CD8-positive, alpha-beta memory T cell (primary cell): ENCODE data around the gene PCID2. TPM values are rescaled to one million over a fixed set of nuclear protein-coding genes. Genes with fewer than 3 reads are reported as not detected.

Source experiments
- CTCF ChIA-PET: fragments of 350-600 bp; sonication (Branson Sonifier 250); formaldehyde crosslinking; loops from one replicate; lab custom pipeline; 2021; ENCODE audit warnings: antibody characterized with exemption; lab: Charles Lee
- POLR2A ChIA-PET: fragments of 350-600 bp; sonication (Branson Sonifier 250); formaldehyde crosslinking; loops from one replicate; lab custom pipeline; 2021; ENCODE audit warnings: antibody characterized with exemption; lab: Charles Lee
- DNase-seq, 5 donors: peaks; one replicate each; pipeline versions ENCODE4 v3.0.0 to v3.0.0-alpha.2; 2020 to 2022; ENCODE audit warnings: mixed read lengths in 1 of 5
- H3K27ac ChIP-seq: one replicate; pipeline ENCODE4 v1.7.0; 2013; ENCODE audit warnings: low read depth, mild to moderate bottlenecking, low read length, moderate library complexity
- H3K27me3 ChIP-seq: 2 replicates; pipeline ENCODE4 v1.7.0; 2013; ENCODE audit warnings: low read length, mild to moderate bottlenecking; ENCODE audit not compliant: insufficient read depth, poor library complexity, severe bottlenecking
- H3K36me3 ChIP-seq: 2 replicates; pipeline ENCODE4 v1.7.0; 2013; ENCODE audit warnings: mild to moderate bottlenecking, low read length, moderate library complexity; ENCODE audit not compliant: insufficient read depth
- H3K4me1 ChIP-seq: 2 replicates; pipeline ENCODE4 v1.7.0; 2013; ENCODE audit warnings: mild to moderate bottlenecking, low read length, moderate library complexity; ENCODE audit not compliant: insufficient read depth
- H3K4me3 ChIP-seq: 2 replicates; pipeline ENCODE4 v1.7.0; 2013; ENCODE audit warnings: mild to moderate bottlenecking, low read length
- H3K9me3 ChIP-seq: 2 replicates; pipeline ENCODE4 v1.7.0; 2013; ENCODE audit warnings: mild to moderate bottlenecking, low read length
- H3K27ac Mint-ChIP-seq, 8 donors: one replicate each; pipeline ENCODE4 v1.8.0; 2020 to 2021; ENCODE audit warnings: mixed read lengths in 8 of 8, mild to moderate bottlenecking in 6 of 8, inconsistent platforms in 3 of 8, moderate library complexity in 3 of 8
- H3K27me3 Mint-ChIP-seq, 2 donors: one replicate each; pipeline ENCODE4 v1.8.0; 2020 to 2021; ENCODE audit warnings: mixed read lengths in 2 of 2, mild to moderate bottlenecking in 1 of 2, moderate library complexity in 1 of 2
- H3K36me3 Mint-ChIP-seq, 3 donors: one replicate each; pipeline ENCODE4 v1.8.0; 2020 to 2021; ENCODE audit warnings: mixed read lengths in 3 of 3, inconsistent platforms in 1 of 3, mild to moderate bottlenecking in 1 of 3
- H3K4me1 Mint-ChIP-seq, 3 donors: one replicate each; pipeline ENCODE4 v1.8.0; 2020 to 2021; ENCODE audit warnings: mixed read lengths in 3 of 3, inconsistent platforms in 1 of 3, mild to moderate bottlenecking in 1 of 3
- H3K4me3 Mint-ChIP-seq, 7 donors: one replicate each; pipeline ENCODE4 v1.8.0; 2020 to 2021; ENCODE audit warnings: mixed read lengths in 7 of 7, mild to moderate bottlenecking in 6 of 7, moderate library complexity in 4 of 7, inconsistent platforms in 2 of 7
- H3K9me3 Mint-ChIP-seq, 5 donors: one replicate each; pipeline ENCODE4 v1.8.0; 2020 to 2022; ENCODE audit warnings: mixed read lengths in 5 of 5, mild to moderate bottlenecking in 3 of 5, moderate library complexity in 2 of 5, inconsistent platforms in 1 of 5
- polyA plus RNA-seq: library from polyadenylated mRNA; unstranded; fragments of 300-500 nt; fragmentation: Illumina TruSeq; gene quantifications from one replicate; pipeline ENCODE4 v1.2.3, GENCODE V29; 2021
- total RNA-seq, 2 experiments: library from RNA; stranded (reverse); gene quantifications; one replicate each; pipeline ENCODE4 v1.2.3, GENCODE V29; 2021

The PCID2 gene
- total and polyA plus RNA-seq, 3 experiments from 2014 or later, result 60.1 to 90.4 (median 62.3) TPM

DNA sequence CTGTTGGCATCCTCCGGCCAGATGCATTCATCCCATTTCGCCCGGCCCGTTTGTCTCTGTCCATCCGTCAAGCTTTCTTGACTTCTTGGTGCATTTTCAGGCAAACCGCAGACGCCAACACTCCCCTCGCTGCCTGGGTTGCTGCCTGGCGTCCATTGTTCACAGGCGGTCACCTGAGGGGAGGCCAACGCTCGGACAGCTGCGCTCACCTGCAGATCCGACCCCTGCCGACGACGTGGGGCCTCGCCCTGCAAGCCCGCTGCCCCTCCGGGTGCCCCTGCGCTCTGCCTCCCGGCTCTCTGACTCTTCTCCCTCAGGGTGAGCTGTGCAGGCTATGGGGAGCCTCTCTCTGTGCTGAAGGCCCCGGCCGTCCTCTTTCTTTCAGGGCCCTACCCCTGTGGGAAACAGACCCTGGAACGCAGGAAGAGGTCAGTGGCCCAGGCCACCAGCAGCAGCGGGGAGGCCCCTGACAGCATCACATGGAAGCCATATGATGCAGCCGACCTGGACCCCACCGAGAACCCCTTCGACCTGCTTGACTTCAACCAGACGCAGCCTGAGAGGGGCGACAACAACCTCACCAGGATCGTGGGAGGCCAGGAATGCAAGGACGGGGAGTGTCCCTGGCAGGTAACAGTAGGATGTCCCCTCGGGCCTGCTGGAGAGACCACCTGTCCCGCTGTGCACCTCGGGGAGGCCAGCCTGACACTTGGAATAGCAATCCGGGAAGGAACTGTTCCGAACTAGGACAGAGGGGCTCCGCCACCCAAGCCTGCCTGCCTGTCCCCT is 64.8 kb downstream of the PCID2 start:
- no peak overlapping the region for H3K4me3 ChIP-seq
- H3K9me3 Mint-ChIP-seq, result peaks cover 0 to 2% (median 0%) of the 10 kb centered on the region in 5 donors
- no peak overlapping the region for H3K27ac Mint-ChIP-seq
- no peaks in the 10 kb centered on the region for H3K36me3 Mint-ChIP-seq
- no peaks in the 10 kb centered on the region for H3K36me3 ChIP-seq
- peaks cover 9 to 14% of the 10 kb centered on the region in 2 donors for H3K27me3 Mint-ChIP-seq
- no peaks in the 10 kb centered on the region for H3K4me1 Mint-ChIP-seq
- POLR2A ChIA-PET, result interaction anchor here (0.6 kb wide), 1 partner anchor 120 kb away, joined by 10 read pairs; no protein-coding TSS in a partner anchor
- no peak for DNase-seq
- CTCF ChIA-PET, result interaction anchor here (0.5 kb wide), 1 partner anchor 55 kb away, joined by 3 read pairs; no protein-coding TSS in a partner anchor
- no peak overlapping the region for H3K4me3 Mint-ChIP-seq
- no peaks in the 10 kb centered on the region for H3K4me1 ChIP-seq
- no peaks in the 10 kb centered on the region for H3K27me3 ChIP-seq
- H3K27ac ChIP-seq, result no peak overlapping the region
- no peaks in the 10 kb centered on the region for H3K9me3 ChIP-seq

DNA sequence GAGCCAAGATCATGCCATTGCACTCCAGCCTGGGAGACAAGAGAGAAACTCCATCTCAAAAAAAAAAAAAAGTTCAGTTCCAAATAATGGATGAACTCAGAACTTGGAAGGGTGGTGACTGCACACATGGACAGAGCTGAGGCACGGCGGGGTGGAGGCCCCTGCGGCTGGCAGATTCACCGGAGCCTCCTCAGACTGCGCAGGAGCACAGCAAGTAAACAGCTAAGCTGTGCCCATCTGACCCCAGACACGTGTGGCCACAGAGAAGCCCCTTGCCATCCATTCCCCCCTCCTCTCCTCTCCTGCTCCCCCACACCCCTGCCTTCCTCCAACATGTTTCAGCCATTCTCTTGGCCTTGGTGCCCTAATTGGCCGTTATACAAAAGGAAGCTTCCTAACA is 65.6 kb downstream of the PCID2 start:
- H3K27me3 ChIP-seq, result no peaks in the 10 kb centered on the region
- Mint-ChIP-seq H3K27me3 (peaks cover 9 to 14% of the 10 kb centered on the region in 2 donors), H3K4me1 (no peaks in the 10 kb centered on the region), H3K4me3 (no peak overlapping the region), H3K27ac (no peak overlapping the region), H3K9me3 (peaks cover 0 to 2% (median 0%) of the 10 kb centered on the region in 5 donors), H3K36me3 (no peaks in the 10 kb centered on the region)
- no peak overlapping the region for H3K4me3 ChIP-seq
- no peaks in the 10 kb centered on the region for H3K36me3 ChIP-seq
- ChIA-PET POLR2A (interaction anchor here (0.6 kb wide), 1 partner anchor 119 kb away, joined by 10 read pairs; no protein-coding TSS in a partner anchor), CTCF (no interaction called here)
- no peaks in the 10 kb centered on the region for H3K4me1 ChIP-seq
- no peak for DNase-seq
- H3K9me3 ChIP-seq, result no peaks in the 10 kb centered on the region
- no peak overlapping the region for H3K27ac ChIP-seq

DNA sequence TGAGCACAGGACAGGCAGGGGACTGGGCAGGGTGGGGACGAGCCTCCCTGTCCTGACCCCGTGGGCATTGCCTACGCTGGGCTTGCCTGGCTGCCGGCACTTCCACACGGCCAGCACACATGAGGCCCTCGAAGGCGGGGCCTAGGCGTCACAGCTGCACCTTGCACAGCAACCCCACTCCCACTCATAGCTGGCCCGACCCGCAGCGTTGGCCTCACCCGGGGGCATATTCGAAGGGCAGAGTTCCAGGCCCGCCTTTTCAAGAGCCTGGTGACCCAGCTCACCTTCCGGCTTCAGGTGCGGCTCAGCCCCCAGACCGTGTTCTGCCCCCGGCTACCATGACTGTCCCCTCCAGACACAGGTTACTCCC is 66.9 kb downstream of the PCID2 start:
- no peaks in the 10 kb centered on the region for H3K36me3 Mint-ChIP-seq
- peak in 1 of 5 donors; percentile 27 for DNase-seq
- Histone ChIP-seq H3K27ac (no peak overlapping the region), H3K4me1 (no peaks in the 10 kb centered on the region), H3K4me3 (no peak overlapping the region), H3K9me3 (no peaks in the 10 kb centered on the region), H3K36me3 (no peaks in the 10 kb centered on the region), H3K27me3 (no peaks in the 10 kb centered on the region)
- H3K27ac Mint-ChIP-seq, result no peak overlapping the region
- H3K4me1 Mint-ChIP-seq, result no peaks in the 10 kb centered on the region
- H3K9me3 Mint-ChIP-seq, result peaks cover 0 to 2% (median 0%) of the 10 kb centered on the region in 5 donors
- ChIA-PET CTCF (no interaction called here), POLR2A (no interaction called here)
- no peak overlapping the region for H3K4me3 Mint-ChIP-seq
- H3K27me3 Mint-ChIP-seq, result peaks cover 7 to 9% of the 10 kb centered on the region in 2 donors

DNA sequence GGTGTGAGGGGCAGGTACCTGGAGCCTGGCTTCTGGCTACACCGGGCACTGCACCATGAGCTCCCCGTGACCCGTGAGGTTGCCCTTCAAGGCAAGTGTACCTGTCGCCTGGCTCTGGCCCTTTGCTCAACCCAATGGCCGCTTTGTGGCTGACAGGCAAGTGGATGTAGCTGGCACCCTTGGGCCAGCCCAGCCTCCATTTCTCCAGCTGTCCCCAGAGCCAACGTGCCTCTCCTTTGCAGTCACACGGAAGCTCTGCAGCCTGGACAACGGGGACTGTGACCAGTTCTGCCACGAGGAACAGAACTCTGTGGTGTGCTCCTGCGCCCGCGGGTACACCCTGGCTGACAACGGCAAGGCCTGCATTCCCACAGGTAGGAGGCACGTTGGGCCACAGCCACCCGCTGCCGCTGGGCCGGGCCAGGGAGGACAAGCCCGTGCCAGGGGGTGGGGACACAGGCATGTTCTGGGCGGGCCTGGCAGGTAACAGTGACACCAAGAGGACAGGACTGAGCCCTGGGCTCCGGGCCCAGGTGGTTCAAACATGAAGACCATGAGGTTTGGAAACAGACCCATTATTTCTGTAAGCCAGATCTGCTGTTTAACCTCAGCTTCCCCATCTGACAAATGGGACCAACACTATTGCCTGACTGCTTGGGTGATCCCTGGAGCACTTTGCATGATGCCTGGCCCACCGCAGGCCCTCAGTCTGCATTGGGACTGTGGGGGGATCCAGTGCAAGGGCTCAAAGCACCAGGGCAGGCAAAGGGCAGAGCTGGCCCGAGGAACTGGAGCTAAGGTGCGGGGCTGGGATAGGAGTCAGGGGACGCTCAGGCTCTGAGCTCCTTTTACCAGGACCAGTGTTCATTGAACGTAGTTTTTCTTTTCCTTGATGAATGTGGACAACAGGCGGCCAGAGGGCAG is 67.5 kb downstream of the PCID2 start:
- Histone ChIP-seq H3K4me1 (no peaks in the 10 kb centered on the region), H3K4me3 (no peak overlapping the region), H3K27me3 (no peaks in the 10 kb centered on the region), H3K9me3 (no peaks in the 10 kb centered on the region), H3K27ac (no peak overlapping the region), H3K36me3 (no peaks in the 10 kb centered on the region)
- no peaks in the 10 kb centered on the region for H3K4me1 Mint-ChIP-seq
- H3K36me3 Mint-ChIP-seq, result no peaks in the 10 kb centered on the region
- POLR2A ChIA-PET, result no interaction called here
- no peak overlapping the region for H3K4me3 Mint-ChIP-seq
- H3K27me3 Mint-ChIP-seq, result peaks cover 6 to 7% of the 10 kb centered on the region in 2 donors
- no peak for DNase-seq
- CTCF ChIA-PET, result no interaction called here
- H3K27ac Mint-ChIP-seq, result no peak overlapping the region
- H3K9me3 Mint-ChIP-seq, result peaks cover 0 to 2% (median 0%) of the 10 kb centered on the region in 5 donors

DNA sequence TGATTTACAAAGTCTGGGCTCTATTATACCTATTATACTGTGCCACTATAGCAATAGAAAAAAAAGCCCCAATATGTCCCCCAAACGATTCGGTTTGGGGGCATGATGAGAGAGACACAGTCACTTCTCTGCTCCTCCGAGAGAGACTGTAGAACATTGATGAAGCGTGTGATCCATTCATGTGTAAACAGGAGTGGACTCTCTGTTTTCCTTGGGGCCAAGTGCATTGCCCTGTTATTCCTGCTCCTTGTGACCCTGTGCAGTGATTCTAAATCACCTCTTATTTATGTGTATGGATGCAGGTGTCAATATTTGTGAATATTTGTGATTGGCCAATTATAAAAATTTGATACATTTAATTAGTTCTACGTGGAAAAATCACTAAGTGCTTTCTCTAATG is 68.9 kb downstream of the PCID2 start:
- H3K9me3 ChIP-seq, result no peaks in the 10 kb centered on the region
- Mint-ChIP-seq H3K9me3 (no peaks in the 10 kb centered on the region), H3K4me3 (no peak overlapping the region), H3K36me3 (no peaks in the 10 kb centered on the region), H3K27ac (no peak overlapping the region), H3K27me3 (peaks cover 3 to 4% of the 10 kb centered on the region in 2 donors), H3K4me1 (no peaks in the 10 kb centered on the region)
- H3K4me3 ChIP-seq, result no peak overlapping the region
- ChIA-PET POLR2A (no interaction called here), CTCF (no interaction called here)
- H3K4me1 ChIP-seq, result no peaks in the 10 kb centered on the region
- H3K27ac ChIP-seq, result no peak overlapping the region
- H3K27me3 ChIP-seq, result no peaks in the 10 kb centered on the region
- no peak for DNase-seq
- no peaks in the 10 kb centered on the region for H3K36me3 ChIP-seq

DNA sequence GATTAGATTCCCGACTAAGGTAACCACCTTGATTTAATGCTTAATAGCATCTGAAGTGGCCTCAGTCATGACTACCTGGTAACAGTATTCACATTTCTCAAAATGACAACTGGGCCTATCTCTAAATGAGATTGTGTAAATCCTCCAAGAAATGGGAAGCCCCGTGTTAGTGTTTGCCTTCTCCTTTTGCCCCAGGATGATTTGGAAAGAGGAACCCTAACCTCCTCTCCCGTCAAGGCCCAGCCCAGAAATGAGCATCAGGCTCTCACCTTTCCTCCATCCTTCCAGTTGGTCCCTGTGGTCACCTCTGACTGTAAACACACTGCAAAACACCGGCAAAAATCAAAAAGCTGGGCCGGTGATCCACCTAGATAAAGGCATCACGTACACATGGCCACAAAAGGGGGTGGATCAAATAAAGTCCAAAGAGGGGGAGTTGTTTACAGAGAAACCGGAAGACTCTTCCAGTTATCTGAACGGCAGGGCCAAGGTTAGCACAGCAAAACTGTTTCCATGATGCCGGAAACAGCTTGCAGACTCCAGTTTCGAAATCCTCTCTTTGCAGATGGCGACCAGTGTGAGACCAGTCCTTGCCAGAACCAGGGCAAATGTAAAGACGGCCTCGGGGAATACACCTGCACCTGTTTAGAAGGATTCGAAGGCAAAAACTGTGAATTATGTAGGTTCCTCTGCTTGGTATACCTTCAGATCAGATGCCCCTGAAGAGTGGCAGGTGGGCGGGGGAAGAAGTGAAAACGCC is 69.5 kb downstream of the PCID2 start:
- H3K9me3 ChIP-seq, result no peaks in the 10 kb centered on the region
- H3K4me3 ChIP-seq, result no peak overlapping the region
- no peaks in the 10 kb centered on the region for H3K36me3 ChIP-seq
- no peaks in the 10 kb centered on the region for H3K4me1 Mint-ChIP-seq
- no peaks in the 10 kb centered on the region for H3K9me3 Mint-ChIP-seq
- H3K4me1 ChIP-seq, result no peaks in the 10 kb centered on the region
- ChIA-PET CTCF (no interaction called here), POLR2A (no interaction called here)
- H3K4me3 Mint-ChIP-seq, result no peak overlapping the region
- no peaks in the 10 kb centered on the region for H3K36me3 Mint-ChIP-seq
- no peak overlapping the region for H3K27ac Mint-ChIP-seq
- no peak for DNase-seq
- no peak overlapping the region for H3K27ac ChIP-seq
- no peaks in the 10 kb centered on the region for H3K27me3 ChIP-seq
- H3K27me3 Mint-ChIP-seq, result peaks cover 3 to 4% of the 10 kb centered on the region in 2 donors

DNA sequence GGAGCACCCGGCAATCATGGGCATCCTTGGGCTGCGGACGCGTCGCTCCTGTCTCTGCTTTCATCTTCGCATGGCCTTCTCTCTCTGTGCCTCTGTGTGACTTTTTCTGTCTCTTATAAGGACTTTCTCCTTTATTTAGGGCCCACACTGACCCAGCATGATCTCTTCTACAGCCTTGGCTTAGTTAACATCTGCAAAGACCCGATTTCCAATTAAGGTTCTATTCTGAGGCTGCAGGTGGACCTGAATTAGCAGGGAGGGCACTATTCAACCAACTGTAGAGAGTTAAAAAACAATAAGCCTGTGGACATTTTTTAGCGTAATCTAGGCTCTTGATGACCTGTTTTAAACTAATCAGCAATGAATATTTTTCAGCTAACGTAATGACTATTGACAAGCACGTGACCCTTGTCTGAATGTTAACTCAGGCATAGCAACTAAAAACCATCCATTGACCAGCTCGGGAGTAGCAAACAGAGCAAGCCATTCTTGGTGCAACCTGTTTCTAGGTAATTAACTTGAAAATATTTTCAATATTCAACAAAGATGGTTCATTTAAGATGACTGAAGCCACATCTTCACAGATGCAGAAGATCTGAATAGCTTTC is 70.7 kb downstream of the PCID2 start:
- no peak for DNase-seq
- POLR2A ChIA-PET, result no interaction called here
- H3K27me3 Mint-ChIP-seq, result peaks cover 2 to 3% of the 10 kb centered on the region in 2 donors
- Histone ChIP-seq H3K27ac (no peak overlapping the region), H3K4me1 (no peaks in the 10 kb centered on the region), H3K9me3 (no peaks in the 10 kb centered on the region), H3K4me3 (no peak overlapping the region), H3K27me3 (no peaks in the 10 kb centered on the region), H3K36me3 (no peaks in the 10 kb centered on the region)
- H3K27ac Mint-ChIP-seq, result no peak overlapping the region
- CTCF ChIA-PET, result no interaction called here
- no peak overlapping the region for H3K4me3 Mint-ChIP-seq
- H3K9me3 Mint-ChIP-seq, result no peaks in the 10 kb centered on the region
- no peaks in the 10 kb centered on the region for H3K4me1 Mint-ChIP-seq
- H3K36me3 Mint-ChIP-seq, result no peaks in the 10 kb centered on the region
